ENCODE measurements around the gene HELZ.
"Not testable (repeated sequence)": the region's sequence is repeated elsewhere in the genome, so short reads cannot be mapped to it uniquely, and the experiment has no call there.

HELZ gene

DNA sequence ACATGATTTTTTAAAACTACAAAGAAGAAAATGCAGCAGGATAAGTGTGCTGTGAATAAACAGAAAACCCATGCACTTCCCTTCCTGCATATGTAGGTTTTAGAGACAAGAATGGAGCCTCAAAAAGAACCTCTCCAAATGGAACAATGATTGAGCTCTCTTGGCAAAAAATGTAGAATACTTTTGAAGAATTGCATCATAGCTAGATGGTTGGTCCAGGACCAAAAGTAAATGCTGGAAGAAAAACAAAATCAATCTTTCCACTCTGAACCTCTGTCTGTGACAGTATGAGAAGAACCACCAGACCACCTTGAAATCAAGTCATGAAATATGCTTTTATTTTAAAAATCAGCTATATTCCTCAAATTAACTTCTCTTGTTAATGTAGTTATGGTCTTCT lies 17.5 kb downstream of the HELZ start:
- DNase-seq (ENCODE audit: low read depth in 3 of 3) = no peak

DNA sequence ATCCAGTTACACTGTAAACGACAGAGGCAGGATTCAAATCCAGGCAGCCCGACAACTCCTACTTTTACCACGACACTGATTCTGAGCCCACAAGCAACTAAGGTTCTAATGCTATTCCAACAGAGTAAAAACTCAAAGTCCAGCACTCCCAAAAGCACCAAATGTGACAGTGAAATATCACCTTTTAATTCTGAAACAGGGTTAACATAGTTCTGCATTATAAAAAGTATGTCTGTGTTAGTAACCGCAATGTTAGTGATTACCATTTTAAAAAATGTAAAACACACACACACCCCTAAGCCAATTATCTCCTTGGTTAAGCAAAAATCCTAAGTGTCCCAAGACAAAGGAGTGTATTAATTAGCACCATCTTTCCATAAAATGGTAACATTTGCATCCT lies 19.7 kb downstream of the HELZ start:
- DNase-seq (ENCODE audit: low read depth in 3 of 3) = no peak

- DNase-seq (ENCODE audit: low read depth in 3 of 3) = no peak
These were observed 20.3 kb downstream of the HELZ start for GRCh38 chr17:67224736-67225135.

- DNase-seq (ENCODE audit: low read depth in 3 of 3) = no peak
These were observed 21.1 kb downstream of the HELZ start for GRCh38 chr17:67223924-67224323.

GRCh38 chr17:67221062-67221998 lies 23.7 kb downstream of the HELZ start:
- DNase-seq (ENCODE audit: low read depth in 3 of 3) = no peak

GRCh38 chr17:67218385-67218950 lies 26.5 kb downstream of the HELZ start:
- DNase-seq (ENCODE audit: low read depth in 3 of 3) = no peak

- DNase-seq (ENCODE audit: low read depth in 3 of 3) = no peak
These were observed 27.6 kb downstream of the HELZ start for GRCh38 chr17:67217446-67217845.

DNA sequence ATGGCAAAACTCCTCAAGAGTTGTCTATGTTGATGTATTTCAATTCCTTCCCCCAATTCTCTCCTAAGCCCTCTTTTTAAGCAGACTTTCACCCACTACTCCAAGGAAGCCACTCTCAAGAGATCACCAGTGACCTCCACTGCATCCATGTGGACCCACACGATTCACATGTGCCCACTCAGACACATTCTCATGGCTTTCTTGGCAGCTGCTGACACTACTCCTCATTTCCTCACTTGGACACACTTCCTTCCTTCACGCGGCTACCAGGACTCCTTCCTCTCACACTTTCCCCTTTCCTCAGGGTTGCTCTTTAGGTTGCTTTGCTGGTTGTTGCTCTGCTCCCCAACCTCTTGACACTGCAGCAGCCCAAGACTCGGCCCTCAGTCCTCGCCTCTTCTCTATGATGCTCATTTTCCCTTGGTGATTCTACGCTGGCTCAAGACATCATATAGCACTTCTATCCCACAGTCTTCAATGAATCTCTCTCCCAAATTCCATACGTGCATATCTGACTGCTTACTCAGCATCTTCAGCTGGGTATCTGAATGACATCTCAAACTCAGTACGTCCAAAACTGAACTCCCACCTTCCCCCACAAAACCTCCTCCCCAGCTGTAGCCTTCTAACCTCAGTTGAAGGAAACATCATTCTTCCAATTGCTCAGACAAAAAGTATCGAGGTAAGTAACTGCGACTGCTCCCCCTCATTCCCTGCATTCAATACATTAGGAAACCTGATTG lies 28.2 kb downstream of the HELZ start:
- DNase-seq (ENCODE audit: low read depth in 3 of 3) = no peak

DNA sequence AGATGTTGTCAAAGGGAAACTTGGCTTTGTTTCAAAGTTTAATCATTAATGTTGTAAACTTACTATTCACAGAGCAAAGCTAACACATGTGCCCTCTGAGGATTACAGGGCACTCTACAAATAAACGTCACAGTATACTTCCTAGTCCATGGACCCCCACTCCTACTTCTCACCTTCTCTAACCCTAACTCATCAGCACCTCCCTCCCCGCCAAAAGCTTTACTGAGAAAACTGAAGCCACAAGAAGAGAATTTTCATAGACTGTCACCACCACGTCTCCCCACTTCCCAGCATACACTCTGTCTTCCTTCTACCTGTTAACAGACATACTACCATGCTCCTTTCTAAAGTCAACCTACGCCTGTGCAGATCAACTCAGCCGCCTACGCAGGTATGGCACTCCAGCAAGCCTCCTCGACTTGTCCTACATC lies 29.0 kb downstream of the HELZ start:
- no peak for DNase-seq (ENCODE audit: low read depth in 3 of 3)

DNA sequence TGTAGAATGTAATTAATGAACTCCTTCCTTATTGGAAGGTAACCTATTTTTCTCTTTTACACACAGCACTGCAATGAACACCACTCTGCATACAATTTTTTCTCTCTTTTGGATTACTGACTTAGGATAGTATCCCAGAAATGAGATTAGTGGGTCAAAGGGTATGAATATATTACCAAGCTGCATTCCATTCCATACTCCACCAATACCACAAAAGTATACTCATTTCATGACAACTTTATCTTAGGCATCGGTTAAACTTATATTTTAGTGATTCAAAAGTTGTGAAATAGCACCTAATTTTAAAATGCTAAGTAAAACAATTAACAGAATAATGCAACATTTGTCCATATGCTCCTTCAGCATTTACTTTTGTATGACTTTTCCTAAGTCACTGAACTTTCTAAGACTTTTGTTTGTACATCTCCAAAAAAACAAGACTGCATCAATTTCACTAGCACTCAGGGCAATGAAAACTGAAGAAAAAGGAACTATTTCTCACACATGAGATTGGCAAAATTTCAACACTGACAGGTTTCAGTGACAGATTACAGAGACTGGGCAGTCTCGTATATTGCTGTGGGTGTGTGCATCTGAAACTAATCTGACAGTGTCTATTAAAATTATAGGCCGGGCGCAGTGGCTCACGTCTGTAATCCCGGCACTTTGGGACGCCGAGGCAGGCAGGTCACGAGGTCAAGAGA lies 32.1 kb downstream of the HELZ start:
- no peak for DNase-seq (ENCODE audit: low read depth in 3 of 3)

DNA sequence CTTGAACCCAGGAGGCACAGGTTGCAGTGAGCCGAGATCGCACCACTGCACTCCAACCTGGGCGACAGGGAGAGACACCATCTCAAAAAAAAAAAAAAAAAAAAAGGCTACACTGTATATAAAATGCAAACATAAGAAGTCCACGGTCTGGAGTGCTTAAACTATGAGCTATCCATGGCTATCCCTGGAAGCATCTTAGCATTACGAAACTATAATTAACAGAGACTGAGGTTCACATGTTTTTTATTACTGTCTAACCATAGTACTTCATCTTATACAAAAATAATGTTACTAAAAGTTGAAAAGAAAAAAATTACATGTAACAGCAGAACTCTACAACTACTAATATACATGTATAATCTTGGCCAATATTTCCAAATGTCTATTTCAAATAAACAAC lies 32.8 kb downstream of the HELZ start:
- no peak for DNase-seq (ENCODE audit: low read depth in 3 of 3)

GRCh38 chr17:67211742-67212141 lies 33.3 kb downstream of the HELZ start:
- DNase-seq (ENCODE audit: low read depth in 3 of 3) = no peak

DNA sequence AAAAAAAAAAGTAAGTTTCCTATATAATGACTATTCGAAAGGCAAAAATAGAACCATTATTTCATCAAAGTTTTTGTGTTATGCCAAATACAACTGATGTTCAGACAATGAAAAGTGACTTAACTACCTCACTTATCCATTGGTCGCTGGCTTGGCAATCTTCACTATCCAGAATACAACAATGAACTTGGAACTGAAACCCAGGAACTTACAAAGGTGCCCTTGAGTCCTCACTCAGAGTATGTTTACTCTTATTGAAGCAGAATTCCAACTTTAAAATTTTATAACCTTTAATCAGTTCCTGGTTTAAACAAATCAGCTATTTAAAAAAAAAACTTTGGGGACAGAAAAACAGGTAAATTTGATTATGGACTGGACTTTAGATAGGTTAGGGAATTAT lies 34.1 kb downstream of the HELZ start:
- DNase-seq (ENCODE audit: low read depth in 3 of 3) = no peak

- no peak for DNase-seq (ENCODE audit: low read depth in 3 of 3)
These were observed 36.8 kb downstream of the HELZ start for GRCh38 chr17:67208232-67208631.

- DNase-seq (ENCODE audit: low read depth in 3 of 3) = no peak
These were observed 41.2 kb downstream of the HELZ start for GRCh38 chr17:67203818-67204217.

- no peak for DNase-seq (ENCODE audit: low read depth in 3 of 3)
These were observed 42.5 kb downstream of the HELZ start for GRCh38 chr17:67202503-67202902.

- DNase-seq (ENCODE audit: low read depth in 3 of 3) = no peak
These were observed 44.2 kb downstream of the HELZ start for GRCh38 chr17:67200727-67201301.

DNA sequence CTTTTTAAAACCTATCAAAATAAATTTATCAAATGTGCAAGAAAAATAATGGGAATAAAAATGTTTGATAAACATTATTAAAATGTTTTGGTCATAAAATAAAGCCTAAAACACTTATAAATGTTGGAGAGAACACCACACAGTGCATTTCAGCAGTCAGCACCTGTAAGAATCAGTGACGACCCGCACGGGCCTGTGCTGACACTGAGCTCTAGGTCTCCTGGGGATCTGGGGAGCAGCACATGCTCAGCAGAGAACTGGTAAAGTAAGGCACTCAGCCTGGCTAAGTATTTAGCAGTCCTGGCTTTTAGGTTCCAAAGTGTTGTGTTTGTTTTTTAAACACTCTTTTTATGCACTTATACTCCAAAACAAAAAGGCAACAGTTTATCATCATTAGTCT lies 46.9 kb downstream of the HELZ start:
- DNase-seq (ENCODE audit: low read depth in 3 of 3) = no peak

- not testable (repeated sequence) for DNase-seq (ENCODE audit: low read depth in 3 of 3)
These were observed 48.0 kb downstream of the HELZ start for GRCh38 chr17:67197023-67197422.

DNA sequence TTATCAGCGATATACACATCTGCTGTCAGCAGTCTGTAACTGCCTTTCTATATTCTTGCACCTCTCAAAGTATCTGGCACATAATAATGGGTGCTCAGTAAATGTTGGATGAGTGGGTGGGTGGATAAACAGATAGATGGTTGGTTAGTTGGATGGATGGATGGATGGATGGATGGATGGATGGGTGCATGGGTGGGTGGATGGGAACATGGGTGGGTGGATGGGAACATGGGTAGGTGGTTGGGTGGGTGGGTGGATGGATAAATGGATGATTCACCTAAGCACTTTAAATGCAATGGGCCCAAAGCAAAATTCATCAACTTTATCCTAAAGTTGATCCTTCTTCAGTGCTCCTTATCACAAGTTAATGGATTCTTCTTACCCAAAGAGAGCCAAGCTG lies 48.6 kb downstream of the HELZ start:
- no peak for DNase-seq (ENCODE audit: low read depth in 3 of 3)

DNA sequence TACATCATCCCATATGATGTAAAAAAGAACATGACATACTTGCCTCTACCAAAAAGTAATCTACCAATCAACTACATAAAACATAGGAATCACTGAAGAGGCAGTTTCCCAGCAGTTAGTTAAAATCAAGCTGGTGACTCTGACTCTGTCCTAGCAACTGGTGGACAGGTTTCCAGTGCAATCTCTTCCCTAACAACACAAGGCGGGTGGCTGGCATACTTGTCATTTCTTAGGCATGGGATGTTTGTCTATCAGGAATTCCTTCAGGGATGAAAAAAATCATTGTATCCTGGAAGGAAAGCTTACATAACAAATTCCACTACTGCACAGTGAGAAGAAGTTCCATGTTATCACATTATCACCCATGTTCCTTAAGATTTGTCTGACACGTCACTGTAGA lies 50.9 kb downstream of the HELZ start:
- DNase-seq (ENCODE audit: low read depth in 3 of 3) = no peak

GRCh38 chr17:67187927-67188326 lies 57.1 kb downstream of the HELZ start:
- DNase-seq (ENCODE audit: low read depth in 3 of 3) = no peak
